ENCODE results near the gene SMARCA5.

The SMARCA5 gene

DNA sequence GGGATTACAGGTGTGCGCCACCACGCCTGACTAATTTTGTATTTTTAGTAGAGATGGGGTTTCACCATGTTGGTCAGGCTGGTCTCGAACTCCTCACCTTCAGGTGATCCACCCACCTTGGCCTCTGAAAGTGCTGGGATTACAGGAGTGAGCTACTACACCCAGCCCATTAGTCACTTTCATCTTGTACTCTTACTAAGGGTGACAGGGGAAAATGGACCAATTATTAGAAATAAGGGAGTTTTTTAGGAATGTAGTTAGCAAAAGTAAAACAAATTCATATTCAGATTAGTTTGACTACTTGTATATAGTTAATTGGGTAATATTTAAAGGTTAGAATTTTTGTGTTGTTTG lies 26.1 kb downstream of the SMARCA5 start:
- TF ChIP-seq TAF1 (IDR thresholded peaks at IDR 0.05; ENCODE audit: borderline replicate concordance, low read depth, low read length) (no peak), POLR2AphosphoS5 (IDR thresholded peaks at IDR 0.05; ENCODE audit: low read depth, low read length) (no peak), POLR2A (IDR thresholded peaks at IDR 0.05; ENCODE audit: low read depth, low read length) (no peak)
- FAIRE-seq: no peak

DNA sequence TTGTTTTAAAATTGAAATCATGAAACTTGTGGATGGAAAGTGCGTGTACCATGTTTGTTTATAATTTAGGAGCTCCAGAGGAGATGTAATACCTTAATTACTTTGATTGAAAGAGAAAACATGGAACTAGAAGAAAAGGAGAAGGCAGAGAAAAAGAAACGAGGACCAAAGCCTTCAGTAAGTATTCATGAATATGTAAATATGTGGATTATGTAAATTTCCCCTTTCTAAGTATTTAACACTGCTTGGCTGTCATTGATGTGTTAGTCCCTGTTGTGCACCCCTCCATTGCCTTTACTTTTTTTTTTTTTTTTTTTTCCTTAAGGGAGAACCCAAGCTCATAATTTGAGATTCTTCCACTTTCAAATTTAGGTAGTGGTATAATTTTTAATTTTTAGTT lies 36.4 kb downstream of the SMARCA5 start:
- TF ChIP-seq POLR2A (IDR thresholded peaks at IDR 0.05; ENCODE audit: low read depth, low read length): no peak
- TF ChIP-seq TAF1 (IDR thresholded peaks at IDR 0.05; ENCODE audit: borderline replicate concordance, low read depth, low read length): no peak
- TF ChIP-seq POLR2AphosphoS5 (IDR thresholded peaks at IDR 0.05; ENCODE audit: low read depth, low read length): no peak
- FAIRE-seq (no peak), DNase-seq (ENCODE audit: insufficient read length) (no peak)

More for the DNA sequence above, 26.1 kb downstream of the SMARCA5 start:
- no peak for DNase-seq (ENCODE audit: insufficient read length)

DNA sequence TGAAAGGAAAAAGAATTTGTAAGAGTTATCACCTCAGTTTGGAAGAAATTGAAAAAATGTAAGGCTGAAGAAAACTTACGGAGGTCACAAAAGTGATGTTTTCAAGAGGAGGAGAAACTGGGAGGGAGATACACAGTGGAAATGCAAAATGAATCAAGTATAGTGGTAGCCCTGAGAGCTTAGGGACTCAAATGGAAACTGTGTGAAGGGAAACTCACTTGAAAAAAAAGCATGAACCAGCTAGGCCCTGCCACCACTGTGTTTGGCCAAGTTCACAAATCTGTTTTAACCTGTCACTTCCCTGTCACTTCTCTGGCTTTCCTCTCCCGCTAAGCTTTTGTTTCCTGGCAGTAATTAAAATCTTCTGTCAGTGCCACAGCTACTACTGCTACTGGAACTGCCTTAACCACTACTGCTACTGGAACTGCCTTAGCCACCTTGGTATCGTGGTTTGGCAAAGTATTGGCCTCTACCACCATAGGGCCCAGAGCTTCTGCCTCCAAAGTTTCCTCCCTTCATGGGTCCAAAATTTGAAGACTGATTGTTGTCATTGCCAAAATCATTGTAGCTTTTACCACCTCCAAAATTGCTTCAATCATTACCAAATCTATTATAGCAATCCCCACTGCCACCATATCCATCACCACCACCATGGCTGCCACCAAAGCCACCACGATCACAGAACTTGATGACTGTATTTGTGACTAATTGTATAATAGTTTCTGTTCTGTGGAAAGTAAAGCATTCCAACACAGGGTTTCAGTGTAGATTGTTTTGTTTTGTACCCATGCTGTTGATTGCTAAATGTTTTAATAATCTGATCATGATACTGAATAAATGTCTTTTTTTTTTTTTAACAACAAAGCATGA lies 41.5 kb downstream of the SMARCA5 start:
- TF ChIP-seq TAF1 (IDR thresholded peaks at IDR 0.05; ENCODE audit: borderline replicate concordance, low read depth, low read length): no peak
- TF ChIP-seq POLR2AphosphoS5 (IDR thresholded peaks at IDR 0.05; ENCODE audit: low read depth, low read length): peak; percentile 30
- DNase-seq (ENCODE audit: insufficient read length) (no peak), FAIRE-seq (peak; percentile 76)

DNA sequence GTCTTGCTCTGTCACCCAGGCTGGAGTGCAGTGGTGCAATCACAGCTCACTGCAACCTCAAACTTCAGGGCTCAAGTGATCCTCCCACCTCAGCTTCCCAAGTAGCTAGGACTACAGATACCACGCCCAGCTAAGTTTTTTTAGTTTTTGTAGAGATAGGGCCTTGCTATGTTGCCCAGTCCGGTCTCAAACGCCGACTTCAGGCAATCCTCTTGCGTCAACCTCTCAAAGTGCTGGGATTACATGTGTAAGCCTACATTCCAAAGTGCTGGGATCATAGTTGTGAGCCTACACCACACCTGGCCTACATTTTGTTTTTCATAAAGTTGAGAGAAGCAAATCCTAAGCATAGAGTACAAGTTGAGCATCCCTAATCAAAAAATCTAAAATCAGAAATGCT lies 42.2 kb downstream of the SMARCA5 start:
- no peak for TF ChIP-seq POLR2AphosphoS5 (IDR thresholded peaks at IDR 0.05; ENCODE audit: low read depth, low read length)
- no peak for TF ChIP-seq POLR2A (IDR thresholded peaks at IDR 0.05; ENCODE audit: low read depth, low read length)
- TF ChIP-seq TAF1 (IDR thresholded peaks at IDR 0.05; ENCODE audit: borderline replicate concordance, low read depth, low read length): no peak
- DNase-seq (ENCODE audit: insufficient read length) (no peak), FAIRE-seq (no peak)

DNA sequence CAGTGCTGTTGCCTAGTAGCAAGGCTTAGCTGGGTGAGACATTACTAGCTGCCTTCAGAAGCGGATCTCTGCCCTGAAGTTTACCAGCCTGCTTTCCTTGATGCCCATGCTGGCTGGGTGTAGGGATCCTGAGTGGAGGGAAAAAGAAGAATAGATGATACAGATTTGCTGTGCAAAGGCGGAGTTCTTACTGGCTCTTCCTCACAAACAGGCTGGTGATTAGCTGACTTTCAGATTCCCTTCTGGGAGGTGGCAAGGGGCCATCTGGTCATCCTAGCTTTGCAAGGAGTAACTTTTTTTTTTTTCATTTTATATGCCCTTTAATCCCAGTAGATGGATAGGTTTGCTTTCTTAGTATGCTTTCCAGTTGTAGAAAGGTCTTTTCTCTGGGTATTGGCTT lies 44.8 kb downstream of the SMARCA5 start:
- peak; percentile 44 for FAIRE-seq
- TF ChIP-seq POLR2A (IDR thresholded peaks at IDR 0.05; ENCODE audit: low read depth, low read length) (no peak), POLR2AphosphoS5 (IDR thresholded peaks at IDR 0.05; ENCODE audit: low read depth, low read length) (no peak), TAF1 (IDR thresholded peaks at IDR 0.05; ENCODE audit: borderline replicate concordance, low read depth, low read length) (no peak)
- no peak for DNase-seq (ENCODE audit: insufficient read length)

DNA sequence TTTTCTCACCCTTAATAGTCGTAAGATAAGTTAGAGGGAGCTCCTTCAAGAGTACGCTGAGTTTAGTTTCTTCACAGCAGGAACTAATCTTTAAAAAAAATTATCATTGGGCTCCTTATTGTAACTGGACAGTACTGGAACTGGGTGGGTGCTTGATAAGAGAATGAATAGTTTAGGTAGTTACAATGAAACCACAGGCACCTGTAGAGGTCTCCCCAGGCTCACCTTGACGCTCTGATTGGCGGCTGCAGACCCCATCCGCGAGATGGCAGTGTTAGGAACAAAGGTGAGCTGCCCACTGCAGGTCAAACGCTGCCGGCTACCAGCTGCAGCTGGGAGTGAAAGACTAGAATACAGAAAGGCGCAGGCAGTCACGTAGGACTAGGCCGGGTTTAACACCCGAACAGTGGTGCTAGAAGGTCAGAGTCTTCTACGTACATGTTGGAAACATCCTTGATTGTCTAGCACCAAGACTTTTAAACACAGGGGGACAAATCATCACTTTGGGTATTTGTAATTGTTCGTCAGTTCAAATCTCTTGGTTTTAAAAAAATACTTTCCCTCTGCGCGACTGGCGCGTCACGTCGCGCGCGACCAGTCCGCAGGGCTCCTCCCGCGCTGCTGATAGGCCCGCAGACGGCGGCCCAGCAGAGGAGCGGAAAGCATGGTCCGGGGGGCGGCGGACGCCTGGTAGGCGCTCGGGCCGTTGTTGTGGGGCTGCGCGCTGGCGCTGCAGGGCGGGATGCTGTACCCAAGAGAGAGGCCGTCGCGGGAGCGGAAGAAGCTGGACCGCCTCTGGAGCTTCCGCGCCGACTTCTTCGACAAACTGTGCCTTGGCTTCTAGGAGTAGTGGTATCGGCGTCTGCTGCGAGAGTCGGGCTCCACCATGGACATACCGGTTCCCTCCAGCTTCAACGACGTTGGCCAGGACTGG lies 45.6 kb downstream of the SMARCA5 start:
- peak; percentile 39 for DNase-seq (ENCODE audit: insufficient read length)
- TF ChIP-seq POLR2AphosphoS5 (IDR thresholded peaks at IDR 0.05; ENCODE audit: low read depth, low read length): no peak
- TF ChIP-seq POLR2A (IDR thresholded peaks at IDR 0.05; ENCODE audit: low read depth, low read length): peak; percentile 68
- TF ChIP-seq TAF1 (IDR thresholded peaks at IDR 0.05; ENCODE audit: borderline replicate concordance, low read depth, low read length): peak; percentile 14; the same call in 1 of the 2 replicates
- peak; percentile 96 for FAIRE-seq

DNA sequence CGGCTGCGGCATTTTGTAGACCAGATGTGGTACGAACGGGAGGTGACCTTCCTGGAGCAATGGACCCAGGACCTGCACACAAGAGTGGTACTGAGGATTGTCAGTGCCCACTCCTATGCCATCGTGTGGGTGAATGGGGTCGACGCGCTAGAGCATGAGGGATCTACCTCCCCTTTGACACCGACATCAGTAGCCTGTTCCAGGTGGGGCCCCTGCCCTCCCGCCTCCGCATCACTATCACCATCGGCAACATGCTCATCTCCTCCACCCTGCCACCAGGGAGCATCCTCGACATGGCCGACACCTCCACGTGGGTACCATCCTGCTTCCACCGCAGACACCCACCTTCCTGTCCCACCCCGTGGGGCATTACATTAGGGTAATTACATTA lies 46.2 kb downstream of the SMARCA5 start:
- FAIRE-seq: peak; percentile 79
- no peak for DNase-seq (ENCODE audit: insufficient read length)
- TF ChIP-seq POLR2AphosphoS5 (IDR thresholded peaks at IDR 0.05; ENCODE audit: low read depth, low read length): no peak
- no peak for TF ChIP-seq POLR2A (IDR thresholded peaks at IDR 0.05; ENCODE audit: low read depth, low read length)
- no peak for TF ChIP-seq TAF1 (IDR thresholded peaks at IDR 0.05; ENCODE audit: borderline replicate concordance, low read depth, low read length)

DNA sequence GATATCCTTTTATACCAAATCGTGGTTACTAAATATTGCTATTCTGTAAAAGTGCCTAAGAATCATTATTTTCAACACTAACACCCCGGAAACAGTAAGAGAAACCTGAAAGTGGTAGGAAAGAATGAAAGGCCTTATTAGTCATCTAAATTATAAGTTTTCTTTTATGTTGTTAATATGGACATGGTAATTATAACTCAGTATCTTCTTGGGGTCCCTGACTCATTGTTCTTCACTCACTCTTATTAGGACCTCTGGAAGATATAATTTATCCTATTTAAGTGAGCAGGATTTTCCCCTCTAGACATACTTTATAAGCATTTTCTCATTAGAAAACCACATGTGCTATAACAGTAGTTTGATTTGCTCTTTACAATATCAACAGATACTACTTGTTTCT lies 51.0 kb downstream of the SMARCA5 start:
- DNase-seq (ENCODE audit: insufficient read length) (no peak), FAIRE-seq (no peak)
- no peak for TF ChIP-seq POLR2AphosphoS5 (IDR thresholded peaks at IDR 0.05; ENCODE audit: low read depth, low read length)
- no peak for TF ChIP-seq TAF1 (IDR thresholded peaks at IDR 0.05; ENCODE audit: borderline replicate concordance, low read depth, low read length)
- TF ChIP-seq POLR2A (IDR thresholded peaks at IDR 0.05; ENCODE audit: low read depth, low read length): no peak

DNA sequence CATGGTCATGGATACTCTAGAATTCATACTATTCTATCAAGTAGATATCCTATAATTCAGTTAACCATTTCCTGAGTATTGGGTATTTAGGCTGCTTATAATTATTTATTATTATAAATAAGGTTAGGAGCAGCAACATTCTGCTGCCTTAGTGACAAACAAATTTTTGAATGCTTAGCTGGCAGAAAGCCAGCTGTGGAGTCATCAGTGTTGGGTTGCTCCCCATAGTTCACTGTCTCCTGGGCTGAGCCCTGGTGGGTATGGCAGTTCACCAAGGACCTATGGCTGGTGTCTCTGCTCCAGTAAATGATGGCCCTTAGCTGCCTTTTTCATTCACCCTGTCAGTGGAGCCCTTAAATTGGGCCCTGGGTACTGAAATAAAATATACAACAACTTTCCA lies 61.8 kb downstream of the SMARCA5 start:
- DNase-seq (ENCODE audit: insufficient read length) (no peak), FAIRE-seq (no peak)
- TF ChIP-seq POLR2AphosphoS5 (IDR thresholded peaks at IDR 0.05; ENCODE audit: low read depth, low read length) (no peak), POLR2A (IDR thresholded peaks at IDR 0.05; ENCODE audit: low read depth, low read length) (no peak), TAF1 (IDR thresholded peaks at IDR 0.05; ENCODE audit: borderline replicate concordance, low read depth, low read length) (no peak)

DNA sequence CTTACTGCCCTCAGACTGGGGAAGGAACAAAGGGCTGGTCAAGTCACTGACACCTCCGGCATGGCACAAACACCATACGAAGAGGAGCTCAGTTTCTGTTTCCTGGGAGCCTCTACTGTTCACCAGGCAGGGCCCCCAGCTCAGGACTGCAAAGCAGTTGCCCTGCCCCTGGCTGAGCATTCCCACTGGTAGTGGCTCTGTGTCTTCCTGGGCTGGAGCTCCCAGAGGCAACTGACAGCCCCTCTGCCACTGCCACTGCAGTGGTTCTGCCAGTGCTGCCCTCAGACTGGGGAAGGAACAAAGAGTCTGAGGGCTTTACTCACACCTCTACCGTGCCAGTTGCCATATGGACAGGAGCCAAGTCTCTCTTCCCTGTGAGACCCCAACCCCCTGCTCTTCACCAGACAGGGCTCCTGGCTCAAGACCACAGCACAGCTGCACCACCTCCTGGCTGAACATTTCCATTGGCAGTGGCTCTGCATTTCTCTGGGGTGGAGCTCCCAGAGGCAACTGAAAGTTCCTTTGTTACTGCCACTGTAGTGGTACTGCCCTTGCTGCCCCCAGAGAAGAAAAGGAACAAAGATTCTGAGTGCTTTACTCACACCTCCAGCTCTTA lies 67.9 kb downstream of the SMARCA5 start:
- DNase-seq (ENCODE audit: insufficient read length): no peak
- no peak for FAIRE-seq
- TF ChIP-seq TAF1 (IDR thresholded peaks at IDR 0.05; ENCODE audit: borderline replicate concordance, low read depth, low read length) (no peak), POLR2A (IDR thresholded peaks at IDR 0.05; ENCODE audit: low read depth, low read length) (no peak), POLR2AphosphoS5 (IDR thresholded peaks at IDR 0.05; ENCODE audit: low read depth, low read length) (no peak)

DNA sequence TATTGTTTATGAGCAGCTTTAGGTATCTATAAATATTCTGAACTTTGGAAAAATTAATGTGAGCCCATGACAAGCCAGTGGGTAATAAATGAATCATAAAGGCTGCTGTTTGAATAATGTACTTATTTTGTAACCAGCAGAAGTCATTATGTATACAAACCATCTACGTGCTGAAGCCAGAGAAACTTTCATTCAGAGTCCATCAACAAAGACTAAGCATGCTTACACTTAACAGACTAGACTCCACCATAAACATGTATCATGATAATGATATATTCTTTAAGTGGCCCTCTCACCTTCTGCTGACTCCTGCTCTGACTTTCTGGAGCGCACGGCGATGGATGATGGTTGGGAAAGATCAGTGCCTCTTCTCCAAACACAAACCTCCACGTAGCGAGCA lies 72.0 kb downstream of the SMARCA5 start:
- FAIRE-seq (no peak), DNase-seq (ENCODE audit: insufficient read length) (no peak)
- TF ChIP-seq POLR2A (IDR thresholded peaks at IDR 0.05; ENCODE audit: low read depth, low read length) (no peak), TAF1 (IDR thresholded peaks at IDR 0.05; ENCODE audit: borderline replicate concordance, low read depth, low read length) (no peak), POLR2AphosphoS5 (IDR thresholded peaks at IDR 0.05; ENCODE audit: low read depth, low read length) (no peak)

Measured in GM12892 (cell line).